Lower leg skin (tissue), 3 donors: ENCODE measurements around the gene GAGE12F.
"Not testable (repeated sequence)": the region's sequence is repeated elsewhere in the genome, so short reads cannot be mapped to it uniquely, and the experiment has no call there.

Experiments
- CTCF ChIP-seq, 3 donors: fragments of 450-650 bp; IDR thresholded peaks; one replicate each; pipeline ENCODE4 v1.5.1; 2016; ENCODE audit warnings: antibody characterized with exemption in 3 of 3, mild to moderate bottlenecking in 3 of 3, moderate library complexity in 2 of 3
- POLR2A ChIP-seq, 2 donors: fragments of 450-650 bp; IDR thresholded peaks; one replicate each; pipeline ENCODE4 v1.6.1; 2016 to 2017; ENCODE audit warnings: antibody characterized with exemption in 2 of 2, mild to moderate bottlenecking in 1 of 2, moderate library complexity in 1 of 2

GRCh38 chrX:49568728-49569127 is 8.1 kb downstream of the GAGE12F start:
- TF ChIP-seq POLR2A, CTCF (IDR thresholded peaks at IDR 0.05): not testable (repeated sequence)
